PC-3 (cell line): ENCODE data around the gene DPM3.

ENCODE experiments used
- CTCF ChIP-seq: fragments of 300-600 bp; sonication (generic); conservative IDR thresholded peaks from 2 replicates; pipeline ENCODE4 v1.5.1; 2017; ENCODE audit warnings: antibody characterized with exemption, low read depth, mild to moderate bottlenecking, low read length
- EZH2 ChIP-seq: fragments of 300-600 bp; sonication (generic); IDR thresholded peaks from one replicate; pipeline ENCODE4 v1.6.1; 2017; ENCODE audit warnings: antibody characterized with exemption, mild to moderate bottlenecking, low read length; ENCODE audit not compliant: unreplicated experiment
- EZH2phosphoT487 ChIP-seq: fragments of 300-600 bp; sonication (generic); IDR thresholded peaks from 2 replicates; pipeline ENCODE4 v1.6.1; 2018; ENCODE audit warnings: mild to moderate bottlenecking, antibody characterized with exemption, low read length, borderline replicate concordance

GRCh38 chr1:155104605-155105534 lies 35.5 kb downstream of the DPM3 start:
- TF ChIP-seq EZH2 (no peak), CTCF (no peak), EZH2phosphoT487 (no peak)
